Parathyroid adenoma (tissue), 2 donors: Measurements from ENCODE around the gene ZEB1.

Experiments used
- H2AFZ ChIP-seq: fragments of 300-600 bp; sonication (generic); one replicate; pipeline ENCODE4 v1.7.0; 2017; ENCODE audit warnings: antibody characterized with exemption, mild to moderate bottlenecking
- H3K27ac ChIP-seq: fragments of 300-600 bp; sonication (generic); one replicate; pipeline ENCODE4 v1.7.0; 2017
- H3K27me3 ChIP-seq: fragments of 300-600 bp; sonication (generic); one replicate; pipeline ENCODE4 v1.7.0; 2017; ENCODE audit warnings: low read length; ENCODE audit not compliant: control insufficient read depth, insufficient read depth
- H3K36me3 ChIP-seq: fragments of 300-600 bp; sonication (generic); one replicate; pipeline ENCODE4 v1.7.0; 2017; ENCODE audit warnings: low read length; ENCODE audit not compliant: control insufficient read depth, insufficient read depth
- H3K4me1 ChIP-seq: fragments of 300-600 bp; sonication (generic); one replicate; pipeline ENCODE4 v1.7.0; 2017; ENCODE audit warnings: control low read depth
- H3K4me2 ChIP-seq: fragments of 300-600 bp; sonication (generic); one replicate; pipeline ENCODE4 v1.7.0; 2017; ENCODE audit warnings: low read length
- H3K4me3 ChIP-seq: fragments of 300-600 bp; sonication (generic); one replicate; pipeline ENCODE4 v1.7.0; 2017; ENCODE audit warnings: low read depth, low read length
- H3K79me2 ChIP-seq: fragments of 300-600 bp; sonication (generic); one replicate; pipeline ENCODE4 v1.7.0; 2017; ENCODE audit warnings: control low read depth
- H3K9ac ChIP-seq: fragments of 300-600 bp; sonication (generic); one replicate; pipeline ENCODE4 v1.7.0; 2017; ENCODE audit warnings: mild to moderate bottlenecking
- H3K9me3 ChIP-seq: fragments of 300-600 bp; sonication (generic); one replicate; pipeline ENCODE4 v1.7.0; 2017; ENCODE audit warnings: low read length; ENCODE audit not compliant: control insufficient read depth
- TF ChIP-seq, protein P1 (sequence below): fragments of 300-600 bp; sonication (generic); IDR thresholded peaks from one replicate; pipeline ENCODE4 v1.7.0; 2017; ENCODE audit warnings: antibody characterized with exemption, mild to moderate bottlenecking
- donor health status: primary hyperparathyroidism.

Gene ZEB1

GRCh38 chr10:31458974-31459373 lies 140.0 kb downstream of the ZEB1 start:
- no peak overlapping the region for H3K4me2 ChIP-seq
- no peaks in the 10 kb centered on the region for H3K79me2 ChIP-seq
- H2AFZ ChIP-seq = no peak overlapping the region
- no peaks in the 10 kb centered on the region for H3K27me3 ChIP-seq
- H3K9ac ChIP-seq = no peak overlapping the region
- H3K36me3 ChIP-seq = no peaks in the 10 kb centered on the region
- H3K4me1 ChIP-seq = no peaks in the 10 kb centered on the region
- H3K27ac ChIP-seq = no peak overlapping the region
- H3K4me3 ChIP-seq = no peak overlapping the region
- no peaks in the 10 kb centered on the region for H3K9me3 ChIP-seq
- TF ChIP-seq, protein P1, sequence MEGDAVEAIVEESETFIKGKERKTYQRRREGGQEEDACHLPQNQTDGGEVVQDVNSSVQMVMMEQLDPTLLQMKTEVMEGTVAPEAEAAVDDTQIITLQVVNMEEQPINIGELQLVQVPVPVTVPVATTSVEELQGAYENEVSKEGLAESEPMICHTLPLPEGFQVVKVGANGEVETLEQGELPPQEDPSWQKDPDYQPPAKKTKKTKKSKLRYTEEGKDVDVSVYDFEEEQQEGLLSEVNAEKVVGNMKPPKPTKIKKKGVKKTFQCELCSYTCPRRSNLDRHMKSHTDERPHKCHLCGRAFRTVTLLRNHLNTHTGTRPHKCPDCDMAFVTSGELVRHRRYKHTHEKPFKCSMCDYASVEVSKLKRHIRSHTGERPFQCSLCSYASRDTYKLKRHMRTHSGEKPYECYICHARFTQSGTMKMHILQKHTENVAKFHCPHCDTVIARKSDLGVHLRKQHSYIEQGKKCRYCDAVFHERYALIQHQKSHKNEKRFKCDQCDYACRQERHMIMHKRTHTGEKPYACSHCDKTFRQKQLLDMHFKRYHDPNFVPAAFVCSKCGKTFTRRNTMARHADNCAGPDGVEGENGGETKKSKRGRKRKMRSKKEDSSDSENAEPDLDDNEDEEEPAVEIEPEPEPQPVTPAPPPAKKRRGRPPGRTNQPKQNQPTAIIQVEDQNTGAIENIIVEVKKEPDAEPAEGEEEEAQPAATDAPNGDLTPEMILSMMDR = no peak

DNA sequence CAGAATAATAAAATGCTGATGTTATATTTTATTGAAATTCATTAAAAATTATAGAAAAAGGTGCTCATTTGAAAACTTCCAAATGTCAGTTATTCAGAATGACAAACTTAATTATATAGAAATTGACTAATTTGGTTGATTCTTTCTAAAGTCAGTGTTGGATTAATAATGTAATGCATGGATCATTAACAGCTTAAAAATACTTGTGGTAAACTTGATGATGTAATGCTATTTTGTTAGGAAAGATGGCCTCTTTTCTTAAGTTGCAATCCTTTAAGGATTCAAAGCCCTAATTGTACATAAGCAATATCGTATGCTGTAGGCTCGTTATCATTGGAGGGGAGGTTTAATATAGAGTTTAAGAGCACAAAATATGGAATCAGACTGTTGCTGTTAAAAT lies 141.2 kb downstream of the ZEB1 start:
- Histone ChIP-seq H3K27me3 (no peaks in the 10 kb centered on the region), H3K79me2 (no peaks in the 10 kb centered on the region), H3K9me3 (no peaks in the 10 kb centered on the region), H3K9ac (no peak overlapping the region), H2AFZ (no peak overlapping the region), H3K4me3 (no peak overlapping the region), H3K4me2 (no peak overlapping the region), H3K36me3 (no peaks in the 10 kb centered on the region), H3K27ac (no peak overlapping the region), H3K4me1 (no peaks in the 10 kb centered on the region)
- TF ChIP-seq, protein P1 = no peak

DNA sequence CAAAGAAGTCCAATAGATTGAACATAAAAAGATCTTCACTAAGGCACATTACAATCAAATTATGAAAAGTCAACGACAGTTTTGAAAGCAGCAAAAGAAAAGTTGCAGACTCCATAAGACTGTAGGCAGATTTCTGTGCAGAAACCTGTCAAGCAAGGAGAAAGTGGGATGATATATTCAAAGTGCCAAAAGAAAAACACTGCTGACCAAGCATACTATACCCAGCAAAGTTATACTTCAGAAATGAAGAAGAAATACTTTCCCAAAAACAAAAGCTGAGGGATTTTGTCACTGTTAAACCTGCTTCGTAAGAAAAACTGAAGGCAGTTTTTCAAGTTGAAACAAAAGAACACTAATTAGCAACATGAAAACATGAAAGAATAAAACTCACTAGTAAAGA lies 145.5 kb downstream of the ZEB1 start:
- Histone ChIP-seq H3K9ac (no peak overlapping the region), H3K4me1 (no peaks in the 10 kb centered on the region), H3K27ac (no peak overlapping the region), H3K79me2 (no peaks in the 10 kb centered on the region), H3K4me2 (no peak overlapping the region), H3K36me3 (no peaks in the 10 kb centered on the region), H3K4me3 (no peak overlapping the region), H2AFZ (no peak overlapping the region), H3K9me3 (no peaks in the 10 kb centered on the region), H3K27me3 (no peaks in the 10 kb centered on the region)
- TF ChIP-seq, protein P1 = no peak

DNA sequence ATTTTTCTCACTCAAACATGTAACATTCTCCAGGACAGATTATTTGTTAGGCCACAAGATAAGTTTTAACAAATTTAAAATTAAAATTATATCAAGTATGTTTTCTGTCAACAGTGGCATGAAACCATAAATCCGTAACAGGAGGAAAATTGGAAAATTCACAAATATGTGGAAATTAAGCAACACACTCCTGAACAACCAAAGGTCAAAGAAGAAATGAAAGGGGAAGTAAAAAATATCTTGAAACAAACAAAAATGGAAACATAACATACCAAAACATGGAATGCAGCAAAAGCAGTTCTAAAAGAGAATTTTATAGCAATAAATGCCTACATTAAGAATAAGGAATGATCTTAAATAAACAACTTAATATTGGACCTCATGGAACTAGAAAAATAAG lies 147.3 kb downstream of the ZEB1 start:
- TF ChIP-seq, protein P1 = no peak

GRCh38 chr10:31467791-31468535 lies 148.9 kb downstream of the ZEB1 start:
- H3K79me2 ChIP-seq = no peaks in the 10 kb centered on the region
- H3K27me3 ChIP-seq = no peaks in the 10 kb centered on the region
- TF ChIP-seq, protein P1 = no peak
- no peak overlapping the region for H3K4me3 ChIP-seq
- H3K9ac ChIP-seq = no peak overlapping the region
- H3K36me3 ChIP-seq = no peaks in the 10 kb centered on the region
- H2AFZ ChIP-seq = no peak overlapping the region
- H3K4me1 ChIP-seq = no peaks in the 10 kb centered on the region
- no peaks in the 10 kb centered on the region for H3K9me3 ChIP-seq
- no peak overlapping the region for H3K4me2 ChIP-seq
- no peak overlapping the region for H3K27ac ChIP-seq

More for the DNA sequence above, 147.3 kb downstream of the ZEB1 start:
- Histone ChIP-seq H3K4me3 (no peak overlapping the region), H2AFZ (no peak overlapping the region), H3K9me3 (no peaks in the 10 kb centered on the region), H3K4me2 (no peak overlapping the region), H3K79me2 (no peaks in the 10 kb centered on the region), H3K27ac (no peak overlapping the region), H3K36me3 (no peaks in the 10 kb centered on the region), H3K9ac (no peak overlapping the region), H3K4me1 (no peaks in the 10 kb centered on the region), H3K27me3 (no peaks in the 10 kb centered on the region)
